ENCODE data around the gene ZNRF1. TPM values are rescaled to one million over a fixed set of nuclear protein-coding genes. Genes with fewer than 3 reads are reported as not detected.

Gene ZNRF1
- total and polyA plus RNA-seq, 11 donors = 12.8 to 43.3 (median 23.2) TPM

DNA sequence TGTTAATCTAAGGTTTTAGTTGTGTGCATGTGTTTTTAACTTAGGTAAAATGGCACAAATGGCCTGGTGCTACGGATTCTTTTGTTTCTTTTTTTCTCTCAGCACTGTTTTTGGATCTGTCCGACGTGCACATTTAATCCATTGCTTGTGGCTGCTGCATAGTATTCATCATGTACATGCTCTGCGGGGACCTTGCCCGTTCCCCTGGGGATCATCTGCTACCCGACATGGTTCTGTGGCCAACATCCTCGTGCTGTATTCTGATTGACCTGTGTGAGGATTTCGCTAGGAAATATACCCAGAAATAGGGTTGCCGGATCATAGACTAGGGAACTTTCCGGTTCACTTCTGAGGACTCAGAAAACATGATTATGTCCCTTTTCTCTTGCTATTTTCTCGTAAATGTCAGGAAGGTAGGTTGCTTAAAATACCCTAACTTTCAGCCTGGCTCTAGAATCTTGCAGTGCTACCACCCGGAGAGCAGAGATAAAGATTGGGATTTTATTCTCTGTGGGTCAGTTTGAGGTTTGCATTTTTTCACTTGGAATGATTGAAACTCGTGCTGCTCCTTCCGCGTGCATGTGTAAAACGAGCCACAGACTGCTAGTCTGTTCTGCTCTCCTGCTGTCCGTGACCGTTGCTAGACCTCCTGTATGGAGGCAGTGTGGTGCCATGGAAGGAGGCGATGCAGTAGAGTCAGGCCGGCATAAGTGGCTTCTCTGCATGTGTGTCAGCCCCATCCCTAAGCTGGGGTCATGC, 74.9 kb downstream of the ZNRF1 start:
- 80 to 85% (median 83%) methylated on average over 20 of the region's 20 CpGs for WGBS, 4 donors
- no peak for DNase-seq
- no peak for ATAC-seq
- no peak overlapping the region for H3K4me3 ChIP-seq
- H3K4me1 ChIP-seq = peaks cover 2 to 56% (median 28%) of the 10 kb centered on the region in 12 donors
- no peak overlapping the region for H3K27ac ChIP-seq
- no peaks in the 10 kb centered on the region for H3K27me3 ChIP-seq
- H3K9me3 ChIP-seq = peaks cover 0 to 3% (median 0%) of the 10 kb centered on the region in 12 donors
- TF ChIP-seq, protein P1, sequence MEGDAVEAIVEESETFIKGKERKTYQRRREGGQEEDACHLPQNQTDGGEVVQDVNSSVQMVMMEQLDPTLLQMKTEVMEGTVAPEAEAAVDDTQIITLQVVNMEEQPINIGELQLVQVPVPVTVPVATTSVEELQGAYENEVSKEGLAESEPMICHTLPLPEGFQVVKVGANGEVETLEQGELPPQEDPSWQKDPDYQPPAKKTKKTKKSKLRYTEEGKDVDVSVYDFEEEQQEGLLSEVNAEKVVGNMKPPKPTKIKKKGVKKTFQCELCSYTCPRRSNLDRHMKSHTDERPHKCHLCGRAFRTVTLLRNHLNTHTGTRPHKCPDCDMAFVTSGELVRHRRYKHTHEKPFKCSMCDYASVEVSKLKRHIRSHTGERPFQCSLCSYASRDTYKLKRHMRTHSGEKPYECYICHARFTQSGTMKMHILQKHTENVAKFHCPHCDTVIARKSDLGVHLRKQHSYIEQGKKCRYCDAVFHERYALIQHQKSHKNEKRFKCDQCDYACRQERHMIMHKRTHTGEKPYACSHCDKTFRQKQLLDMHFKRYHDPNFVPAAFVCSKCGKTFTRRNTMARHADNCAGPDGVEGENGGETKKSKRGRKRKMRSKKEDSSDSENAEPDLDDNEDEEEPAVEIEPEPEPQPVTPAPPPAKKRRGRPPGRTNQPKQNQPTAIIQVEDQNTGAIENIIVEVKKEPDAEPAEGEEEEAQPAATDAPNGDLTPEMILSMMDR (IDR thresholded peaks at IDR 0.05) = no peak
- TF ChIP-seq POLR2A (IDR thresholded peaks at IDR 0.05) = no peak
- no peaks in the 10 kb centered on the region for H3K36me3 ChIP-seq
- intact Hi-C loops (cut with DNase I) = no loop called here

DNA sequence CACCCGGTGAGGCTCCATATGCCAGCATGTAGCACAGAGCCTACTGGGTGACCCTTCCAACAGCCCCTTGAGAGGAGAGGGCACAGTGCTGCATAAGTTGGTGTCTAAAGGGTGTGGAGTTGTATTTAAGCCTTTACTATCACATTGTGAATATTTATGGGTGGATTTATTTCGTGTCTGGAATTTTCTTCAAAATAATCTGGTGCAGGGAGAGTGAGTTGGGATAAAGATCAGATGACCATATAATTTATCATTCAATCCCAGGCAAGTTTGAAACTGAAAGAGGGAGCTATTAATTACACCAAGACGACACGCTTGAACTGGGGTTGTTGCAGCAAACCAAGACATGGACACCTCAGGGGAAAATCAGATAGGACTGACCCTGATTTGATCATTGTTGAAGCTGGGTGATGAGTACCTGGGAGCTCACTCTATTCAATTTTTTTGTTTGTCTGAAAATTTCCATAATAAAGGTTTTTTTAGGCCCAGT, 75.5 kb downstream of the ZNRF1 start:
- no peak for DNase-seq
- TF ChIP-seq, protein P1 (IDR thresholded peaks at IDR 0.05) = no peak
- TF ChIP-seq POLR2A (IDR thresholded peaks at IDR 0.05) = no peak
- WGBS, 4 donors = 87 to 95% (median 91%) methylated on average over 3 to 4 of the region's 4 CpGs
- H3K4me3 ChIP-seq = no peak overlapping the region
- intact Hi-C loops (cut with DNase I) = no loop called here
- H3K9me3 ChIP-seq = peaks cover 0 to 3% (median 0%) of the 10 kb centered on the region in 12 donors
- H3K27me3 ChIP-seq = no peaks in the 10 kb centered on the region
- no peak for ATAC-seq
- H3K36me3 ChIP-seq = no peaks in the 10 kb centered on the region
- peaks cover 2 to 62% (median 28%) of the 10 kb centered on the region in 12 donors for H3K4me1 ChIP-seq
- peak overlapping the region in 1 of 12 donors; percentile 6 for H3K27ac ChIP-seq

DNA sequence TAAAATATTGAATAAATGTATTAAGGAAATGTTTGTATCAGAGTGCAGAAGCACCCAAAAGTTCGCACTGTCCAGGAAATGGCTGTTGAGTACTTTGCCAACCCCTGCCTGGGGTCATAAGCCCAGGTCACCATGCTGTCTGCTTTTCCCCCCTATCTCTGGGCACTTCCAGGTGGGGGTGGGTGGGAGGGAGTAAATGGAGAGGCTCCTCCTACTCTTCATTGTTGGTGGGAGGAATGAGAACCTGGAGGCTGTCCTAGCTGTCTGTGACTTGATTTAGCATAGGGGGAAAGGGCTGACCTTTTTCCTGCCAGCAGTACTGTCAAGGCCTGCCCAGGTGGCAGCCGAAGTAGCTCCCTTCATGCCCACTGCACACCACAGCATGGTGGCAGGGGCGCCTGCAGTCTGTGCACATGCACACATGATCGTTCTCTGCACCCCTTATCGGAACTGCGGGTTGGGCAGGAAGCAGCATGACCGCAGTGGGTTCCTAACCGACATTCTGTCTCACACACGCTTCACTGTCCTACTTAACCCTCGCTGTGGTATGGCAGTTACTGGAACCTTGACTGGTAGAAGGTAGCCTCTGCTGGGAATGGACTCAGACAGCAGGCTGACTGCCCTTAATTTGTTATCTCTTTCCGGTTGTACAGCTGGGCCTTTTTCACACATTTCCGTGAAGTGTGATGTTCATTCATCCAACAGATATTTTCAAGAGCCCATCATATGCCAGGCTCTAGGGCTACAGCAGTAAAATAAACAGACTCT, 76.3 kb downstream of the ZNRF1 start:
- ATAC-seq (peak in 3 of 4 donors; percentile 63 to 75 (median 64)), DNase-seq (peak in 1 of 5 donors; percentile 72)
- Histone ChIP-seq H3K27me3 (no peaks in the 10 kb centered on the region), H3K4me3 (no peak overlapping the region), H3K4me1 (peaks cover 2 to 59% (median 23%) of the 10 kb centered on the region in 12 donors), H3K27ac (peak overlapping the region in 1 of 12 donors; percentile 39), H3K9me3 (peaks cover 0 to 3% (median 0%) of the 10 kb centered on the region in 12 donors), H3K36me3 (no peaks in the 10 kb centered on the region)
- 28 to 41% (median 34%) methylated on average over 11 to 12 of the region's 12 CpGs for WGBS, 4 donors
- TF ChIP-seq, protein P1 (IDR thresholded peaks at IDR 0.05) = no peak
- TF ChIP-seq POLR2A (IDR thresholded peaks at IDR 0.05) = no peak
- intact Hi-C loops (cut with DNase I) = no loop called here

All from heart left ventricle (tissue), 16 donors.